GM12878 (cell line): ENCODE results near the gene KIF25. TPM values are rescaled to one million over a fixed set of nuclear protein-coding genes. Genes with fewer than 3 reads are reported as not detected.

Source experiments
- ATAC-seq: fragments of 200-7000 bp; cut with Tn5 transposase; 3 replicates; pipeline ENCODE4 v1.9.1; 2020; ENCODE audit warnings: mild to moderate bottlenecking, moderate library complexity
- BruUV-seq: library from RNA; stranded (reverse); fragments of 400-500 nt; replicated peaks from 2 replicates; lab custom pipeline; 2021; lab: Mats Ljungman, UMichigan
- CTCF ChIA-PET: fragments of 300-600 bp; sonication (Branson Sonifier 250); formaldehyde crosslinking; extraction: SDS; loops from one replicate; lab custom pipeline; 2021; ENCODE audit warnings: inconsistent platforms; lab: Yijun Ruan, JAX
- POLR2A ChIA-PET: fragments of 350-600 bp; formaldehyde crosslinking; extraction: SDS; loops from one replicate; lab custom pipeline; 2021; ENCODE audit warnings: inconsistent platforms; lab: Charles Lee
- RAD21 ChIA-PET: fragments of 300-600 bp; sonication (Branson Sonifier 250); formaldehyde crosslinking; loops from one replicate; lab custom pipeline; 2023; ENCODE audit warnings: antibody characterized with exemption; ENCODE audit not compliant: unreplicated experiment; lab: Charles Lee
- SMC1A ChIA-PET: fragments of 300-600 bp; sonication (Branson Sonifier 250); formaldehyde crosslinking; loops from one replicate; lab custom pipeline; 2023; ENCODE audit not compliant: unreplicated experiment, uncharacterized antibody; lab: Charles Lee
- DNase-seq: peaks from one replicate; pipeline ENCODE4 v3.0.0-alpha.2; 2011; ENCODE audit warnings: low read depth, low spot score
- FAIRE-seq: peaks from 3 replicates; lab custom pipeline; 2011; peaks lifted over from hg19 to GRCh38; lab: Jason Lieb, UNC
- H2AFZ ChIP-seq: 2 replicates; pipeline ENCODE4 v1.6.0; 2011; ENCODE audit warnings: low read depth, low read length, control low read depth; ENCODE audit not compliant: control insufficient read depth
- H3K27ac ChIP-seq: 2 replicates; pipeline ENCODE4 v1.5.1; 2011; ENCODE audit warnings: control low read depth; ENCODE audit not compliant: control insufficient read depth, insufficient read depth
- H3K27me3 ChIP-seq, 2 experiments: replicated peaks in 1 of 2; 2 replicates each; pipeline versions ENCODE4 v1.6.0 to v1.6.1; 2011; ENCODE audit warnings: low read length in 1 of 2; ENCODE audit not compliant: control insufficient read depth in 2 of 2, insufficient read depth in 2 of 2
- H3K36me3 ChIP-seq, 2 experiments: 2 replicates each; pipeline ENCODE4 v1.5.1; 2011; ENCODE audit warnings: low read length in 1 of 2; ENCODE audit not compliant: control insufficient read depth in 2 of 2, insufficient read depth in 2 of 2
- H3K4me1 ChIP-seq: 2 replicates; pipeline ENCODE4 v1.6.1; 2011; ENCODE audit warnings: mild to moderate bottlenecking, low read length, moderate library complexity, mixed read lengths; ENCODE audit not compliant: control insufficient read depth, insufficient read depth
- H3K4me2 ChIP-seq: 2 replicates; pipeline ENCODE4 v1.6.0; 2011; ENCODE audit warnings: control low read depth; ENCODE audit not compliant: control insufficient read depth, insufficient read depth
- H3K4me3 ChIP-seq: fragments of 200-600 bp; sonication (generic); 2 replicates; pipeline ENCODE4 v1.5.1; 2016
- H3K79me2 ChIP-seq: 2 replicates; pipeline ENCODE4 v1.6.0; 2011; ENCODE audit warnings: low read length; ENCODE audit not compliant: control insufficient read depth, insufficient read depth
- H3K9ac ChIP-seq: 2 replicates; pipeline ENCODE4 v1.8.0; 2011; ENCODE audit warnings: low read length, control low read depth, mixed read lengths; ENCODE audit not compliant: control insufficient read depth, insufficient read depth
- H3K9me3 ChIP-seq: replicated peaks from 3 replicates; pipeline ENCODE4 v1.5.1; 2011; ENCODE audit warnings: mild to moderate bottlenecking, low read length; ENCODE audit not compliant: control insufficient read depth, insufficient read depth
- H4K20me1 ChIP-seq: 2 replicates; pipeline ENCODE4 v1.6.0; 2011; ENCODE audit not compliant: control insufficient read depth, insufficient read depth
- BCL3 ChIP-seq: IDR thresholded peaks from 2 replicates; pipeline ENCODE4 v1.6.1; 2011; ENCODE audit warnings: borderline replicate concordance, low read depth, mild to moderate bottlenecking, moderate library complexity, low read length; ENCODE audit not compliant: insufficient read depth, poor library complexity, severe bottlenecking
- CEBPB ChIP-seq, 2 experiments: fragments of 150-350 bp in 1 of 2; IDR thresholded peaks; 2 replicates each; pipeline ENCODE4 v1.6.1; 2012 to 2014; ENCODE audit warnings: low read depth in 2 of 2, low read length in 2 of 2, borderline replicate concordance in 1 of 2, inconsistent platforms in 1 of 2
- CHD1 ChIP-seq: IDR thresholded peaks from 2 replicates; pipeline ENCODE4 v1.6.1; 2012; ENCODE audit warnings: low read depth, low read length, improper control_type of control experiment
- ETV6 ChIP-seq, 2 experiments: fragments of 450-650 bp in 1 of 2; IDR thresholded peaks in 1 of 2; conservative IDR thresholded peaks in 1 of 2; 2 replicates each; pipeline ENCODE4 v1.6.1; 2014; ENCODE audit warnings: antibody characterized with exemption in 1 of 2, borderline replicate concordance in 1 of 2, low read depth in 1 of 2, mild to moderate bottlenecking in 1 of 2, moderate library complexity in 1 of 2
- HCFC1 ChIP-seq: fragments of 150-350 bp; IDR thresholded peaks from 2 replicates; pipeline ENCODE4 v1.6.1; 2014; ENCODE audit warnings: low read length
- JUND ChIP-seq: IDR thresholded peaks from 2 replicates; pipeline ENCODE4 v1.6.1; 2012; ENCODE audit warnings: low read depth, mild to moderate bottlenecking, low read length, improper control_type of control experiment, moderate library complexity
- MEF2A ChIP-seq: IDR thresholded peaks from 2 replicates; pipeline ENCODE4 v1.6.1; 2011; ENCODE audit warnings: low read depth, mild to moderate bottlenecking, low read length, moderate library complexity; ENCODE audit not compliant: insufficient read depth
- NBN ChIP-seq: fragments of 450-650 bp; IDR thresholded peaks from 2 replicates; pipeline ENCODE4 v1.6.1; 2016
- PRDM15 ChIP-seq: fragments of 450-650 bp; formaldehyde crosslinking; IDR thresholded peaks from 2 replicates; pipeline ENCODE4 v1.4.0; 2020; ENCODE audit warnings: mild to moderate bottlenecking, moderate library complexity
- SUPT20H ChIP-seq: IDR thresholded peaks from 2 replicates; pipeline ENCODE4 v1.6.1; 2011; ENCODE audit warnings: low read depth, mild to moderate bottlenecking, low read length, moderate library complexity, borderline replicate concordance; ENCODE audit not compliant: control insufficient read depth
- ZBED1 ChIP-seq: IDR thresholded peaks from 2 replicates; pipeline ENCODE4 v1.6.1; 2016; ENCODE audit warnings: borderline replicate concordance
- ZNF622 ChIP-seq: fragments of 450-650 bp; IDR thresholded peaks from 2 replicates; pipeline ENCODE4 v1.6.1; 2017; ENCODE audit warnings: mild to moderate bottlenecking, inconsistent platforms
- ZSCAN29 ChIP-seq: fragments of 450-650 bp; IDR thresholded peaks from 2 replicates; pipeline ENCODE4 v1.6.1; 2017; ENCODE audit warnings: mild to moderate bottlenecking, moderate library complexity
- WGBS: methylation state at CpG from one replicate; pipeline ENCODE4 v1.1.6; 2016; ENCODE audit warnings: low lambda C conversion rate; ENCODE audit not compliant: insufficient replicate concordance, insufficient coverage; ENCODE audit errors: missing lambda C conversion rate; 5-methylcytosine and 5-hydroxymethylcytosine counted together
- in situ Hi-C: fragments of 300-500 bp; cut with MboI; formaldehyde crosslinking; loops from 9 replicates; pipeline ENCODE4 v1.14.3; 2018; ENCODE audit warnings: mixed read lengths
- intact Hi-C: fragments of 100-400 bp; cut with micrococcal nuclease; formaldehyde crosslinking; loops from one replicate; pipeline ENCODE4 v1.14.2; 2022; ENCODE audit not compliant: unreplicated experiment
- polyA plus RNA-seq, 11 experiments: library from polyadenylated mRNA; depleted of rRNA in 4 of 11; unstranded in 6 of 11; stranded (reverse) in 5 of 11; fragments of >200 nt; fragmentation: Nextera tagmentation in 4 of 11; fragmentation: Illumina TruSeq in 1 of 11; extraction: Ambion mirVana in 4 of 11; extraction: Trizol in 1 of 11; gene quantifications; 1 replicate in 1 of 11; 2 replicates in 10 of 11; pipeline versions ENCODE4 v1.2.1 to v1.2.3, GENCODE V29; 2011 to 2016; ENCODE audit warnings: inconsistent platforms in 2 of 11, missing spikeins in 2 of 11, low read depth in 1 of 11
- total RNA-seq, 4 experiments: library from RNA; depleted of rRNA in 3 of 4; stranded (reverse); fragments of >200 nt in 3 of 4; fragmentation: Illumina TruSeq in 1 of 4; extraction: Trizol in 1 of 4; gene quantifications; 2 replicates each; pipeline versions ENCODE4 v1.2.1 to v1.2.3, GENCODE V29; 2013 to 2021

KIF25 gene
- total and polyA plus RNA-seq, 10 of the 15 experiments (the other 5 are each of a cell fraction or from before 2014, with no cell fraction given) = not detected

- Histone ChIP-seq H3K27ac (no peak overlapping the region), H3K27me3 (no peaks in the 10 kb centered on the region; a peak in 1 of 4 replicates), H3K4me2 (no peak overlapping the region), H3K9ac (no peak overlapping the region), H3K79me2 (no peaks in the 10 kb centered on the region), H3K4me1 (no peaks in the 10 kb centered on the region)
- no peak for FAIRE-seq
- ChIA-PET CTCF (no interaction called here), SMC1A (no interaction called here), RAD21 (no interaction called here), POLR2A (no interaction called here)
- intact Hi-C loops = no loop called here
- TF ChIP-seq ETV6 (conservative IDR thresholded peaks at IDR 0.05 in 1 of 2, IDR thresholded peaks at IDR 0.05 in 1 of 2; ENCODE audit: borderline replicate concordance in 1 of 2, low read depth in 1 of 2) = no peak
- TF ChIP-seq CHD1 = no peak
- TF ChIP-seq CEBPB (IDR thresholded peaks at IDR 0.05; ENCODE audit: borderline replicate concordance in 1 of 2, low read depth in 2 of 2, low read length in 2 of 2) = no peak
- no peak for TF ChIP-seq NBN
- no peak for TF ChIP-seq ZSCAN29
- TF ChIP-seq MEF2A = no peak
- TF ChIP-seq JUND = no peak
- no peak for TF ChIP-seq ZBED1
- TF ChIP-seq PRDM15 (CRISPR knock-in tag) = no peak
- no peak for TF ChIP-seq ZNF622
- TF ChIP-seq HCFC1 = no peak
- TF ChIP-seq SUPT20H = no peak
- TF ChIP-seq BCL3 = no peak
- TF ChIP-seq, all 136 proteins: peak for 0
- Histone ChIP-seq H2AFZ (no peak overlapping the region), H3K4me3 (no peak overlapping the region), H3K9me3 (no peaks in the 10 kb centered on the region), H4K20me1 (no peaks in the 10 kb centered on the region), H3K36me3 (no peaks in the 10 kb centered on the region)
- WGBS = 54% methylated on average over 14 of the region's 14 CpGs
- ATAC-seq (no peak), DNase-seq (no peak)
- BruUV-seq = no TSS peak
- in situ Hi-C loops = no loop called here
These were observed 60.4 kb downstream of the KIF25 start for GRCh38 chr6:168057836-168058235.
